NCI-H2029 treated with DMSO at 0.1 percent for 48 hours (cell line): ENCODE data around the gene PSG3.
"Not testable (repeated sequence)": the region's sequence is repeated elsewhere in the genome, so short reads cannot be mapped to it uniquely, and the experiment has no call there.

Source experiments
- DNase-seq: peaks from one replicate; lab custom pipeline; 2025; lab: John Stamatoyannopoulos, UW

PSG3 gene

GRCh38 chr19:42740381-42740780, at the start of gene PSG3:
Gene PSG3 (minus strand): TSS chr19:42740481. CDS start chr19:42740384, 97 bp downstream.
- not testable (repeated sequence) for DNase-seq

GRCh38 chr19:42788766-42789165, 48.5 kb upstream of the PSG3 start:
- DNase-seq, result not testable (repeated sequence)

GRCh38 chr19:42787766-42788165, 47.5 kb upstream of the PSG3 start:
- DNase-seq, result not testable (repeated sequence)

- peak; percentile 18 for DNase-seq
Measured at GRCh38 chr19:42776750-42777612, 36.7 kb upstream of the PSG3 start.

- DNase-seq, result not testable (repeated sequence)
Measured at GRCh38 chr19:42774510-42775158, 34.4 kb upstream of the PSG3 start.

- not testable (repeated sequence) for DNase-seq
Measured at GRCh38 chr19:42767319-42767718, 27.0 kb upstream of the PSG3 start.

- DNase-seq, result not testable (repeated sequence)
Measured at GRCh38 chr19:42766871-42767270, 26.6 kb upstream of the PSG3 start.

- DNase-seq, result no peak
Measured at GRCh38 chr19:42764836-42765235, 24.6 kb upstream of the PSG3 start.

GRCh38 chr19:42762789-42763188, 22.5 kb upstream of the PSG3 start:
- no peak for DNase-seq

GRCh38 chr19:42761924-42762295, 21.6 kb upstream of the PSG3 start:
- not testable (repeated sequence) for DNase-seq

- not testable (repeated sequence) for DNase-seq
Measured at GRCh38 chr19:42760954-42761923, 21.0 kb upstream of the PSG3 start.

- not testable (repeated sequence) for DNase-seq
Measured at GRCh38 chr19:42758667-42759066, 18.4 kb upstream of the PSG3 start.

- not testable (repeated sequence) for DNase-seq
Measured at GRCh38 chr19:42752246-42752645, 12.0 kb upstream of the PSG3 start.

GRCh38 chr19:42741726-42742607, 1.7 kb upstream of the PSG3 start:
- not testable (repeated sequence) for DNase-seq

- DNase-seq, result not testable (repeated sequence)
Measured at GRCh38 chr19:42737581-42738011, 2.7 kb downstream of the PSG3 start.

GRCh38 chr19:42728341-42728740, 11.9 kb downstream of the PSG3 start:
- DNase-seq, result not testable (repeated sequence)

GRCh38 chr19:42714000-42714399, 26.3 kb downstream of the PSG3 start:
- DNase-seq, result not testable (repeated sequence)

- not testable (repeated sequence) for DNase-seq
Measured at GRCh38 chr19:42712753-42713152, 27.5 kb downstream of the PSG3 start.

- DNase-seq, result not testable (repeated sequence)
Measured at GRCh38 chr19:42710986-42711385, 29.3 kb downstream of the PSG3 start.

GRCh38 chr19:42697884-42698283, 42.4 kb downstream of the PSG3 start:
- no peak for DNase-seq
